ENCODE measurements around the gene NDUFS6.

DNA sequence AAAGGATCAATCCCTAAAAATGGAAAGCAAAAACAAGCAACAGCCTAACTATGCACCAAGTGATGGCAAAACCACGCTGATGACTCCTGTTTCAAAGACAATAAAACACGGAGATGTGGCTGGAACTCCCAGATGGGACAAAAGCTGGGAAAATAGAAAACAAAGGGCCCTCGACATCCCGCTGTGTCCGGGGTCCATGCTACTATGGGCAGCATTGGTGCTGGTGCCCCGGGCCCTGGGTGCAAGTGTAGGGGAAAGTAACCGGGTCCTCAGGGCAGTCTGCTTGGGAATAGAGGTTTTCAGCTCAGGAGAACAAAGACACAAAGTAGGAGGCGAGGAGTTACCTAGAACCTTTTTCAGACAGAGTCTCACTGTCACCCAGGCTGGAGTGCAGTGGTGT is 47.7 kb upstream of the NDUFS6 start:
- TF ChIP-seq, protein P1, sequence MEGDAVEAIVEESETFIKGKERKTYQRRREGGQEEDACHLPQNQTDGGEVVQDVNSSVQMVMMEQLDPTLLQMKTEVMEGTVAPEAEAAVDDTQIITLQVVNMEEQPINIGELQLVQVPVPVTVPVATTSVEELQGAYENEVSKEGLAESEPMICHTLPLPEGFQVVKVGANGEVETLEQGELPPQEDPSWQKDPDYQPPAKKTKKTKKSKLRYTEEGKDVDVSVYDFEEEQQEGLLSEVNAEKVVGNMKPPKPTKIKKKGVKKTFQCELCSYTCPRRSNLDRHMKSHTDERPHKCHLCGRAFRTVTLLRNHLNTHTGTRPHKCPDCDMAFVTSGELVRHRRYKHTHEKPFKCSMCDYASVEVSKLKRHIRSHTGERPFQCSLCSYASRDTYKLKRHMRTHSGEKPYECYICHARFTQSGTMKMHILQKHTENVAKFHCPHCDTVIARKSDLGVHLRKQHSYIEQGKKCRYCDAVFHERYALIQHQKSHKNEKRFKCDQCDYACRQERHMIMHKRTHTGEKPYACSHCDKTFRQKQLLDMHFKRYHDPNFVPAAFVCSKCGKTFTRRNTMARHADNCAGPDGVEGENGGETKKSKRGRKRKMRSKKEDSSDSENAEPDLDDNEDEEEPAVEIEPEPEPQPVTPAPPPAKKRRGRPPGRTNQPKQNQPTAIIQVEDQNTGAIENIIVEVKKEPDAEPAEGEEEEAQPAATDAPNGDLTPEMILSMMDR (IDR thresholded peaks at IDR 0.05), result no peak
- no peak for TF ChIP-seq POLR2A (IDR thresholded peaks at IDR 0.05)

Measured in testis (tissue), 2 donors.